KMS-11 (cell line): ENCODE data around the gene TIAL1.

Experiments used
- H2AFZ ChIP-seq: fragments of 200-600 bp; sonication (generic); 2 replicates; pipeline ENCODE4 v1.6.1; 2016; ENCODE audit warnings: antibody characterized with exemption, mixed run types, low read depth
- H3K27ac ChIP-seq: fragments of 200-600 bp; sonication (generic); 2 replicates; pipeline ENCODE4 v1.6.1; 2016; ENCODE audit warnings: mild to moderate bottlenecking, mixed run types
- H3K27me3 ChIP-seq: fragments of 200-600 bp; sonication (generic); 2 replicates; pipeline ENCODE4 v1.6.1; 2017; ENCODE audit warnings: mild to moderate bottlenecking, low read depth, mixed run types, moderate library complexity; ENCODE audit not compliant: insufficient read depth
- H3K36me3 ChIP-seq: fragments of 200-600 bp; sonication (generic); 2 replicates; pipeline ENCODE4 v1.6.1; 2017; ENCODE audit warnings: mild to moderate bottlenecking, mixed run types; ENCODE audit not compliant: insufficient read depth
- H3K4me1 ChIP-seq: fragments of 200-600 bp; sonication (generic); 2 replicates; pipeline ENCODE4 v1.6.1; 2016; ENCODE audit warnings: mild to moderate bottlenecking, low read depth, mixed run types; ENCODE audit not compliant: poor library complexity, severe bottlenecking
- H3K4me2 ChIP-seq: fragments of 200-600 bp; sonication (generic); 2 replicates; pipeline ENCODE4 v1.7.0; 2016; ENCODE audit warnings: mild to moderate bottlenecking, mixed run types
- H3K4me3 ChIP-seq: fragments of 200-600 bp; sonication (generic); IDR thresholded peaks from 2 replicates; pipeline ENCODE4 v1.6.1; 2017; ENCODE audit warnings: low read depth, low read length, mixed read lengths; ENCODE audit not compliant: insufficient read depth
- H3K79me2 ChIP-seq: fragments of 200-600 bp; sonication (generic); 2 replicates; pipeline ENCODE4 v1.6.1; 2016; ENCODE audit warnings: low read depth, mixed run types; ENCODE audit not compliant: insufficient read depth
- H3K9ac ChIP-seq: fragments of 200-600 bp; sonication (generic); 2 replicates; pipeline ENCODE4 v1.6.1; 2016; ENCODE audit warnings: mild to moderate bottlenecking, mixed run types
- H4K20me1 ChIP-seq: fragments of 200-600 bp; sonication (generic); 2 replicates; pipeline ENCODE4 v1.6.1; 2016; ENCODE audit warnings: mild to moderate bottlenecking, mixed run types; ENCODE audit not compliant: insufficient read depth
- TF ChIP-seq, protein P1 (sequence below): fragments of 200-600 bp; sonication (generic); conservative IDR thresholded peaks from 2 replicates; pipeline ENCODE4 v1.6.1; 2017; ENCODE audit warnings: low read depth, mild to moderate bottlenecking, antibody characterized with exemption, low read length, moderate library complexity, mixed read lengths

Gene TIAL1

GRCh38 chr10:119523895-119524719 is 72.7 kb downstream of the TIAL1 start:
- Histone ChIP-seq H4K20me1 (no peaks in the 10 kb centered on the region), H3K4me1 (no peaks in the 10 kb centered on the region), H3K4me2 (no peak overlapping the region), H3K79me2 (no peaks in the 10 kb centered on the region), H3K36me3 (no peaks in the 10 kb centered on the region), H3K27ac (no peak overlapping the region), H3K4me3 (no peak overlapping the region), H2AFZ (no peak overlapping the region), H3K27me3 (no peaks in the 10 kb centered on the region), H3K9ac (no peak overlapping the region)
- TF ChIP-seq, protein P1, sequence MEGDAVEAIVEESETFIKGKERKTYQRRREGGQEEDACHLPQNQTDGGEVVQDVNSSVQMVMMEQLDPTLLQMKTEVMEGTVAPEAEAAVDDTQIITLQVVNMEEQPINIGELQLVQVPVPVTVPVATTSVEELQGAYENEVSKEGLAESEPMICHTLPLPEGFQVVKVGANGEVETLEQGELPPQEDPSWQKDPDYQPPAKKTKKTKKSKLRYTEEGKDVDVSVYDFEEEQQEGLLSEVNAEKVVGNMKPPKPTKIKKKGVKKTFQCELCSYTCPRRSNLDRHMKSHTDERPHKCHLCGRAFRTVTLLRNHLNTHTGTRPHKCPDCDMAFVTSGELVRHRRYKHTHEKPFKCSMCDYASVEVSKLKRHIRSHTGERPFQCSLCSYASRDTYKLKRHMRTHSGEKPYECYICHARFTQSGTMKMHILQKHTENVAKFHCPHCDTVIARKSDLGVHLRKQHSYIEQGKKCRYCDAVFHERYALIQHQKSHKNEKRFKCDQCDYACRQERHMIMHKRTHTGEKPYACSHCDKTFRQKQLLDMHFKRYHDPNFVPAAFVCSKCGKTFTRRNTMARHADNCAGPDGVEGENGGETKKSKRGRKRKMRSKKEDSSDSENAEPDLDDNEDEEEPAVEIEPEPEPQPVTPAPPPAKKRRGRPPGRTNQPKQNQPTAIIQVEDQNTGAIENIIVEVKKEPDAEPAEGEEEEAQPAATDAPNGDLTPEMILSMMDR, result no peak
